Thyroid gland (tissue), 4 donors: ENCODE results near the gene FOXJ3.

Source experiments
- POLR2A ChIP-seq, 2 donors: fragments of 450-650 bp; IDR thresholded peaks; one replicate each; pipeline ENCODE4 v1.6.1; 2017; ENCODE audit warnings: antibody characterized with exemption in 2 of 2, mild to moderate bottlenecking in 2 of 2, moderate library complexity in 1 of 2
- TF ChIP-seq, protein P1 (sequence below), 6 experiments: fragments of 200-600 bp in 3 of 6; fragments of 450-650 bp in 3 of 6; sonication (generic) in 3 of 6; IDR thresholded peaks; one replicate each; pipeline ENCODE4 v1.5.1; 2016 to 2019; ENCODE audit warnings: antibody characterized with exemption in 6 of 6, mild to moderate bottlenecking in 2 of 6, inconsistent platforms in 1 of 6, moderate library complexity in 1 of 6

DNA sequence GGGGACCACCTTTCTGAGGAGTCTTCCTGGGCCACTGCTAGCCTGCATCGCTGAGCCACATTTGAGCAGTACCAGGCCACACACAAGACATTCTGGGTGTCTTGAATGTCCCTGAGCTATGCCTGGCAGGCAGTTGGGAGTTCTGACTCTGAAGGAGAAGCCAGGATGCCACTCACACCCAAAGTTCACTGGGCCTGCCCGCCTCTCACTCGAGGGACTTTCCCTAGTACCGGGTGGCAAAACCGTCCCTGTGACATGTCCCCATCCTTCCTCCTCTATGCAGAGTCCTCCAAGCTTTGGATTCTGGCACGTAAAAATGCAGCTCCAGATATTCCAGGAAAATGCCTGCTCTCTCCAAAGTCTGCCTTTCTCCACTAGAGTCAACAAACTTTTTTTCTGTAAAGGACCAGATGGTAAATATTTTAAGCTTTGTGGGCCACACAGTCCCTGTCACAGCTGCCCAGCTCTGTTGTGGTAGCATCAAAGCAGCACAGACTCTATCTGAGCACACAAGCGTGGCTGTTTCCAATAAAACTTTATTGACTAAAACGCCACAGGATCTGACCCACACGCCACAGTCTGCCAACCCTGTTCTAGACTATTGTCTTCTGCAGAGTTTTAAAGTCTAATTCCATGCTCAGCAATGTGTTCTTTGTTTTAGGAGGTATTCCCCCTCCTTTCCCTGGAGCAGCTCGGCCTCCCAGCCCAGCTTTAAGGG, 201.1 kb downstream of the FOXJ3 start:
- TF ChIP-seq, protein P1, sequence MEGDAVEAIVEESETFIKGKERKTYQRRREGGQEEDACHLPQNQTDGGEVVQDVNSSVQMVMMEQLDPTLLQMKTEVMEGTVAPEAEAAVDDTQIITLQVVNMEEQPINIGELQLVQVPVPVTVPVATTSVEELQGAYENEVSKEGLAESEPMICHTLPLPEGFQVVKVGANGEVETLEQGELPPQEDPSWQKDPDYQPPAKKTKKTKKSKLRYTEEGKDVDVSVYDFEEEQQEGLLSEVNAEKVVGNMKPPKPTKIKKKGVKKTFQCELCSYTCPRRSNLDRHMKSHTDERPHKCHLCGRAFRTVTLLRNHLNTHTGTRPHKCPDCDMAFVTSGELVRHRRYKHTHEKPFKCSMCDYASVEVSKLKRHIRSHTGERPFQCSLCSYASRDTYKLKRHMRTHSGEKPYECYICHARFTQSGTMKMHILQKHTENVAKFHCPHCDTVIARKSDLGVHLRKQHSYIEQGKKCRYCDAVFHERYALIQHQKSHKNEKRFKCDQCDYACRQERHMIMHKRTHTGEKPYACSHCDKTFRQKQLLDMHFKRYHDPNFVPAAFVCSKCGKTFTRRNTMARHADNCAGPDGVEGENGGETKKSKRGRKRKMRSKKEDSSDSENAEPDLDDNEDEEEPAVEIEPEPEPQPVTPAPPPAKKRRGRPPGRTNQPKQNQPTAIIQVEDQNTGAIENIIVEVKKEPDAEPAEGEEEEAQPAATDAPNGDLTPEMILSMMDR (IDR thresholded peaks at IDR 0.05) = no peak
- TF ChIP-seq POLR2A (IDR thresholded peaks at IDR 0.05) = no peak
